H1 (cell line): ENCODE results near the gene RTP2.

Experiments
- CTCF ChIP-seq, 3 experiments: IDR thresholded peaks; 1 replicate in 2 of 3; 2 replicates in 1 of 3; pipeline versions ENCODE4 v1.5.1 to v1.6.1; 2011; ENCODE audit warnings: low read length in 3 of 3, mild to moderate bottlenecking in 3 of 3, inconsistent platforms in 2 of 3, low read depth in 1 of 3, moderate library complexity in 1 of 3; ENCODE audit not compliant: insufficient read depth in 1 of 3; ENCODE audit errors: control extremely low read depth in 1 of 3
- POLR2A ChIP-seq, 2 experiments: IDR thresholded peaks; 1 replicate in 1 of 2; 2 replicates in 1 of 2; pipeline ENCODE4 v1.6.1; 2011; ENCODE audit warnings: low read depth in 2 of 2, low read length in 2 of 2, mild to moderate bottlenecking in 2 of 2; ENCODE audit errors: control extremely low read depth in 1 of 2
- SP1 ChIP-seq: IDR thresholded peaks from 2 replicates; pipeline ENCODE4 v1.6.1; 2011; ENCODE audit warnings: low read depth, low read length

DNA sequence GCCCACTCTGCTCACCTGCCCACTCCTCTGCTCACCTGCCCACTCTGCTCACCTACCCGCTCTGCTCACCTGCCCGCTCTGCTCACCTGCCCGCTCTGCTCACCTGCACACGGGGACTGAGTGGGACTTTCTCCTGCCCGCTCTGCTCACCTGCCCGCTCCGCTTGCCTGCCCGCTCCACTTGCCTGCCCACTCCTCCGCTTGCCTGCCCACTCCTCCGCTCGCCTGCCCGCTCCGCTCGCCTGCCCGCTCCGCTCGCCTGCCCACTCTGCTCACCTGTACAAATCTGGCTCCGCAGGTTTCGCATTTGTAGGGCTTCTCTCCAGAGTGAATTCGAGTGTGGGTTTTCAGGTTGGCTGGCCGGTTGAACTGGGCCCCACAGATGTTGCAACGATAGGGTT lies 22.9 kb upstream of the RTP2 start:
- no peak for TF ChIP-seq CTCF (IDR thresholded peaks at IDR 0.05; ENCODE audit: control extremely low read depth in 1 of 3, insufficient read depth in 1 of 3, low read depth in 1 of 3, low read length in 3 of 3)
- no peak for TF ChIP-seq SP1
- no peak for TF ChIP-seq POLR2A (IDR thresholded peaks at IDR 0.05; ENCODE audit: control extremely low read depth in 1 of 2, low read depth in 2 of 2, low read length in 2 of 2)
